Skeletal muscle satellite cell (primary cell): Measurements from ENCODE around the gene ENOPH1.
"Not testable (repeated sequence)": the region's sequence is repeated elsewhere in the genome, so short reads cannot be mapped to it uniquely, and the experiment has no call there.

Experiments
- H3K27me3 ChIP-seq: 2 replicates; pipeline ENCODE4 v1.7.0; 2013; ENCODE audit warnings: low read length; ENCODE audit not compliant: control insufficient read depth, insufficient read depth
- H3K36me3 ChIP-seq: 2 replicates; pipeline ENCODE4 v1.7.0; 2013; ENCODE audit warnings: mild to moderate bottlenecking, control low read depth, low read length; ENCODE audit not compliant: insufficient read depth
- H3K4me1 ChIP-seq: 2 replicates; pipeline ENCODE4 v1.7.0; 2013; ENCODE audit warnings: low read length; ENCODE audit not compliant: control insufficient read depth, insufficient read depth
- H3K4me2 ChIP-seq: 2 replicates; pipeline ENCODE4 v1.7.0; 2013; ENCODE audit warnings: mild to moderate bottlenecking, low read length
- H3K4me3 ChIP-seq: 2 replicates; pipeline ENCODE4 v1.7.0; 2013; ENCODE audit warnings: low read length
- H3K9ac ChIP-seq: 2 replicates; pipeline ENCODE4 v1.7.0; 2013; ENCODE audit warnings: mild to moderate bottlenecking, low read depth, low read length, moderate library complexity
- H3K9me3 ChIP-seq: replicated peaks from 2 replicates; pipeline ENCODE4 v1.7.0; 2013; ENCODE audit warnings: mild to moderate bottlenecking, control low read depth, low read length

The ENOPH1 gene

DNA sequence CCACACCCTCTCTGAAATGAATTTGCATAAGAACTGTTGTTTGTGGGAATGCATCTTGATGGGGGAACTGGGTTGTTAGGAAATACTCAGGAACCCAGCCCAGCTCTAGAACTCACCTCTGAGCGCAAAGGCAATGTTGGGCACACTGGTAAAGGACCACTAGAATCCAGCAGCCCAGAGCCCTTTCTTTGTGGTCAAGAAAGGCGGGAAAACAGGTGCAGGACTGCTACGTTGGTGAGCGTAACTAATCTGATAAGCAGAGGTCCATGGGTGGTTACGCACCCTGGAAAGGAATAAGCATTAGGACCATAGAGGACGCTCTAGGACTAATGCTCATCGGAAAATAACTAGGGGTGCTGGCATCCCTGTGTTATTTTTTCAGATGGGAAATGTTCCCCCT is 45.5 kb downstream of the ENOPH1 start:
- H3K4me2 ChIP-seq, H3K27me3 ChIP-seq, H3K4me3 ChIP-seq, H3K36me3 ChIP-seq, H3K4me1 ChIP-seq, H3K9me3 ChIP-seq, H3K9ac ChIP-seq: not testable (repeated sequence)

DNA sequence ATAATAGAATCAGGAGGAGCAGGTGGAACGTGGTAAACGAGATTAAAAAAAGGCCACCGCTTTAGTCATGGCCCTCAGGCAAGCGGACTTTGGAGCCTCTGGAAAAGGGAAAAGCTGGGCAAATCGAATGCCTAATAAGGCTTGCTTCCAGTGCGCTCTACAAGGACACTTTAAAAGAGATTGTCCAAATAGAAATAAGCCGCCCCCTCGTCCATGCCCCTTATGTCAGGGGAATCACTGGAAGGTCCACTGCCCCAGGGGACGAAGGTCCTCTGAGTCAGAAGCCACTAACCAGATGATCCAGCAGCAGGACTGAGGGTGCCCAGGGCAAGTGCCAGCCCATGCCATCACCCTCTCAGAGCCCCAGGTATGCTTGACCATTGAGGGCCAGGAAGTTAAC is 47.1 kb downstream of the ENOPH1 start:
- H3K9ac ChIP-seq, H3K4me3 ChIP-seq, H3K4me1 ChIP-seq: not testable (repeated sequence)

DNA sequence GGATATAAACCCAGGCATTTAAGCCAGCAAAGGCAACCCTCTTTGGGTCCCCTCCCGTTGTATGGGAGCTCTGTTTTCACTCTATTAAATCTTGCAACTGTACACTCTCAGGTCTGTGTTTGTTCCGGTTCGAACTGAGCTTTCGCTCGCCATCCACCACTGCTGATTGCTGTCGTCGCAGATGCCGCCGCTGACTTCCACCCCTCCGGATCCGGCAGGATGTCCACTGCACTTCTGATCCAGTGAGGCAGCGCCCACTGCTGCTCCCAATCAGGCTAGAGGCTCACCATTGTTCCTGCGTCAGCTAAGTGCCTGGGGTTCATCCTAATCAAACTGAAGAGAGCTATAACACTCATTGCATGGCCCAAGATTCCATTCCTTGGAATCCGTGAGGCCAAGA is 49.2 kb downstream of the ENOPH1 start:
- Histone ChIP-seq H3K4me3 (no peak overlapping the region), H3K9ac (no peak overlapping the region), H3K27me3 (no peaks in the 10 kb centered on the region), H3K36me3 (no peaks in the 10 kb centered on the region), H3K4me2 (no peak overlapping the region), H3K4me1 (no peaks in the 10 kb centered on the region), H3K9me3 (no peaks in the 10 kb centered on the region)

More for the DNA sequence above, 47.1 kb downstream of the ENOPH1 start:
- H3K36me3 ChIP-seq, H3K9me3 ChIP-seq, H3K4me2 ChIP-seq, H3K27me3 ChIP-seq: not testable (repeated sequence)

DNA sequence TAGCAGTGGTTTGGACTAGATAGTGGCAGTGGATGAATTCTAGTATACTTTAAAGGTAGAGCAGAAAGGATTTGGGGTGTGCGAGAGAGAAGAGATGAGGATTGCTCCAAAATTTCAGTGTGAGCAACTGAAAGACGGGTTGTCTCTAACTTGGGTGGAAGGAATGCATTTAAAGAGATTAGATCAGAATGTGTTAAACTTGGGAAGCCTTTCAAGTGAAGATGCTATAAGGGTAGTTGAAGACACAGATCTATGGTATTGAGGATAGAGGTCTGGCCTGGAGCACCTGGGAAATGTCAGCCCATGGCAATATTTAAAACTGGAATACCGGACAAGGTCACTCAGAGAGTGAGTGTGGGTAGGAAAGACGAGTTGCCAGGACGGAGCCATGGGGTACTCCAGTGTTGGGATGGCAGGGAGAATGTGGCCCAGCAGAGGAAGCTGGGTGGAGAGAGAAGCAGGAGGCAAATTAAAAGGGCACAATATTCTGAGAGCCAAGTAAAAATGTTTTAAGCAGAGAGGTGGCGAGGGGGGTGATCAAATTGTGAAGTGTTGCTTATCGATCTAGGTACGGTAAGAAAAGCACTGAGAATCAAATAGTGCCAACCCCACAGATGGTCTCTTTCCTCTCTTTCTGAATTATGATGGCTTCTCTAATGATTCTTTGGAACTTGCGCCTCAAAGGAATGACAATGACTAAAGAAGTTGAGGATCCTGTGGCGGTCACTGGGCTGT is 50.5 kb downstream of the ENOPH1 start:
- Histone ChIP-seq H3K4me1 (no peaks in the 10 kb centered on the region), H3K9ac (no peak overlapping the region), H3K9me3 (no peaks in the 10 kb centered on the region), H3K4me2 (no peak overlapping the region), H3K27me3 (no peaks in the 10 kb centered on the region), H3K4me3 (no peak overlapping the region), H3K36me3 (no peaks in the 10 kb centered on the region)

GRCh38 chr4:82481506-82481840 is 51.1 kb downstream of the ENOPH1 start:
- Histone ChIP-seq H3K4me3 (no peak overlapping the region), H3K36me3 (no peaks in the 10 kb centered on the region), H3K27me3 (no peaks in the 10 kb centered on the region), H3K9me3 (no peaks in the 10 kb centered on the region), H3K4me2 (no peak overlapping the region), H3K9ac (no peak overlapping the region), H3K4me1 (no peaks in the 10 kb centered on the region)

DNA sequence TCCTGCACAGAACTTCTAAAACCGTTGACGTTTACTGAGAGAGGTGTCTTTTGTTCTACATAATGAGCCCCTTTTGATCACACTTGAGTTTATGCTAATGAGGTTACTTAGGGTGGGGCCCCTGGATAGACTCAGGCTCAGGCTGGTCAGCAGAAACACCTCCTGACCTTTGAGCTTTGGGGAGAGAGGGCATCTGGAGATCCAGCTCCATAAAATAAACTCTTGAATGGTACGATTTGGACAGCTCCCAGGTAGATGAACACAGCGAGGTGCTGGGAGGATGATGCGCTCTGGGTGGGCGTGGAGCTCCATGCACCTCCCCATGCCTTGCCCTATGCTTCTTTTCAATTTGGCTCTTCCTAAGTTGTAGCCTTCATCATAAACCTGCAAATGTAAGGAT is 52.0 kb downstream of the ENOPH1 start:
- no peak overlapping the region for H3K4me2 ChIP-seq
- H3K36me3 ChIP-seq: no peaks in the 10 kb centered on the region
- H3K9me3 ChIP-seq: no peaks in the 10 kb centered on the region
- no peak overlapping the region for H3K4me3 ChIP-seq
- H3K27me3 ChIP-seq: no peaks in the 10 kb centered on the region
- H3K4me1 ChIP-seq: no peaks in the 10 kb centered on the region
- H3K9ac ChIP-seq: no peak overlapping the region

GRCh38 chr4:82484996-82485783 is 54.8 kb downstream of the ENOPH1 start:
- Histone ChIP-seq H3K9ac (no peak overlapping the region), H3K4me3 (no peak overlapping the region), H3K4me1 (no peaks in the 10 kb centered on the region), H3K27me3 (no peaks in the 10 kb centered on the region), H3K36me3 (no peaks in the 10 kb centered on the region), H3K4me2 (no peak overlapping the region), H3K9me3 (no peaks in the 10 kb centered on the region)

DNA sequence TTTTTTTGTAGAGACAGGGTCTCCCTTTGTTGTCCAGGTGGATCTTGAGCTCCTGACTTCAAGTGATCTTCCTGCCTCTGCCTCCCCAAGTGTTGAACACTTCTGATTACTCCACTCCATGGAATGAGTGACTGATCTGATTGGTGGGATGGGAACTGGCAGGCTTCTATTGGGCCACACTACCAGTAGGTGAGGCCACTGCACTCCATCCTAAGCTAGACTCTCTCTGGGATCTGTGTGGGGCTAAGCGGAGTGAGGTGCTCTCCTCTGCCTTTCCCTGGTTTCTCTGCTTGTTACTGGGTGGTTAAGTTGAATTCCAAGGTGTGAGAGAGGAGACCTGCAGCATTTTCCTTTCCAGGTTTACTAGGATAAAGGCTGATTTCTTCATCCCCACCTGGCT is 58.7 kb downstream of the ENOPH1 start:
- no peak overlapping the region for H3K9ac ChIP-seq
- H3K4me3 ChIP-seq: no peak overlapping the region
- H3K4me1 ChIP-seq: no peaks in the 10 kb centered on the region
- H3K27me3 ChIP-seq: no peaks in the 10 kb centered on the region
- H3K9me3 ChIP-seq: no peaks in the 10 kb centered on the region
- H3K36me3 ChIP-seq: no peaks in the 10 kb centered on the region
- no peak overlapping the region for H3K4me2 ChIP-seq

DNA sequence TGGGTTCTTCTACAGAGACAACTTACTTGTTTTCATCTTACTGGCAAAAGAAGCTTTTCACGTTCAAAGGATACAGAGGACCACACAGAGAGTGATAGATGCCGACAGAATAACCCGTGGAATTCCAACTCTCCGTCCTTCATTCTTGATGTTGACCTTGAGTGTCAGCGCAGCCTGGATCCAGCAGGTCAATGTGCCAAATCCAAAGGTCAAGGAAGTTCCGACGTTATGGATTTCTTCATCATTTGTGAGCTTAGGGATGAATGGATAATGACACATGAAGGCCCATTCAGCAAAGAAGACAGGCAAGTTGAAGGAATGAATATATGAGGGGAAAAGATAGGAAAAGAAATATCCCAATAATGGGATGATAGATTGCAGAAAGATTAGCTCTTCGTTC is 59.6 kb downstream of the ENOPH1 start:
- H3K4me2 ChIP-seq: no peak overlapping the region
- H3K4me3 ChIP-seq: no peak overlapping the region
- no peaks in the 10 kb centered on the region for H3K27me3 ChIP-seq
- H3K36me3 ChIP-seq: no peaks in the 10 kb centered on the region
- H3K9me3 ChIP-seq: no peaks in the 10 kb centered on the region
- no peaks in the 10 kb centered on the region for H3K4me1 ChIP-seq
- no peak overlapping the region for H3K9ac ChIP-seq

DNA sequence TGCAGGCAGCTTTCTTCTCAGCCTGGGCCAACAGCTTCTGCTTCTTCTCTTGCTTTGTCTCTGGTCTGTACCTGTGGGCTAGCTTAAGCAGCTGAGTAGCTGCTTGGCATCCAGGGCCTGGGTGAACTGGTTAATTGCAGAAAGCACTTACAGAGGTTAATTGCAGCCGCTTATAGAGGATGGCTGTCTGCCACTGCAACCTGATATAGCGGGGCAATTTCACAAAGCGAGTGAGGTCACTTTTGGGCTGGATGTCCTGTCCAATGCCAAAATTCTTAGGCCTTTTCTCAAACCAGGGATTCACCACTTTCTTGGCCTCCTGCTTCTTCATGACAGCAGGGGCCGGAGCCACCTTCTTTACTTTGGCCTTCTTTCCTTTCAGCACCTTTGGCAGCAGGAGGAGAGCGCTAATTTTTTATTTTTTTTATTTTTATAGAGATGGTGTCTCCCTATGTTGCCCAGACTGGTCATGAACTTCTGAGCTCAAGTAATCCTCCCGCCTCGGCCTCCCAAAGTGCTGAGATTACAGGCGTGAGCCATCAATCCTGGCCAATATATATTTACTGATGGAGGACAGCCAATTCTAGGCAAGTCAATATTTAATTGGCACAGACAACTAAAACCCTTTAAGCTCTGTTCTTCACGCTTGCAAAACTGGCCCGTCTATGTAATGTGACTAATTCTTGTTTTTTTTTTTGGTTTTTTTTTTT is 61.0 kb downstream of the ENOPH1 start:
- Histone ChIP-seq H3K9ac (no peak overlapping the region), H3K4me1 (no peaks in the 10 kb centered on the region), H3K27me3 (no peaks in the 10 kb centered on the region), H3K4me2 (no peak overlapping the region), H3K4me3 (no peak overlapping the region), H3K36me3 (no peaks in the 10 kb centered on the region), H3K9me3 (no peaks in the 10 kb centered on the region)

GRCh38 chr4:82493721-82494425 is 63.5 kb downstream of the ENOPH1 start:
- Histone ChIP-seq H3K4me2 (no peak overlapping the region), H3K4me3 (no peak overlapping the region), H3K4me1 (no peaks in the 10 kb centered on the region), H3K36me3 (no peaks in the 10 kb centered on the region), H3K9ac (no peak overlapping the region), H3K27me3 (no peaks in the 10 kb centered on the region), H3K9me3 (no peaks in the 10 kb centered on the region)
